Measurements from ENCODE around the gene UNC93A.
"Not testable (repeated sequence)": the region's sequence is repeated elsewhere in the genome, so short reads cannot be mapped to it uniquely, and the experiment has no call there.

UNC93A gene

DNA sequence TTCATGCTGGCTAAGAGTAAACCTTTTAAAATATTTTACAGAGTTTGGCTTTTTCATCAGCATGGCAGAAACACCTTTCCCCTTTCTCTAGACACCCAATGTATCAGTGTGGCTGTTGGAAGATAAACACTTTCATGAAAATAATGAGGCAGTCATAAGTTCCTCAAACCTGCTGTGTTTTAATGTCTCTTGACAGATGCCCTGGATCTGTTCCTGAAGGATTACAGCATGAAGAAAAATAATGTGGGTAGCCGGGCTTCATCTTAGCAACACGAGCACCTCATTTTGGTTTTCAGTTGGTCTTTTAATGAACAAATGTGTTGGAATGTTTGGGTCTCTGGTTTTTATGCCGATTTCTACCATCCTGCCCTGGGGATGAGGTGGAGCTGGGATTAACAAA lies 45.5 kb upstream of the UNC93A start:
- H3K4me1 Mint-ChIP-seq = peaks cover 39% of the 10 kb centered on the region
- H3K27me3 Mint-ChIP-seq (ENCODE audit: low read depth) = peaks cover 14% of the 10 kb centered on the region
- TF ChIP-seq, protein P1, sequence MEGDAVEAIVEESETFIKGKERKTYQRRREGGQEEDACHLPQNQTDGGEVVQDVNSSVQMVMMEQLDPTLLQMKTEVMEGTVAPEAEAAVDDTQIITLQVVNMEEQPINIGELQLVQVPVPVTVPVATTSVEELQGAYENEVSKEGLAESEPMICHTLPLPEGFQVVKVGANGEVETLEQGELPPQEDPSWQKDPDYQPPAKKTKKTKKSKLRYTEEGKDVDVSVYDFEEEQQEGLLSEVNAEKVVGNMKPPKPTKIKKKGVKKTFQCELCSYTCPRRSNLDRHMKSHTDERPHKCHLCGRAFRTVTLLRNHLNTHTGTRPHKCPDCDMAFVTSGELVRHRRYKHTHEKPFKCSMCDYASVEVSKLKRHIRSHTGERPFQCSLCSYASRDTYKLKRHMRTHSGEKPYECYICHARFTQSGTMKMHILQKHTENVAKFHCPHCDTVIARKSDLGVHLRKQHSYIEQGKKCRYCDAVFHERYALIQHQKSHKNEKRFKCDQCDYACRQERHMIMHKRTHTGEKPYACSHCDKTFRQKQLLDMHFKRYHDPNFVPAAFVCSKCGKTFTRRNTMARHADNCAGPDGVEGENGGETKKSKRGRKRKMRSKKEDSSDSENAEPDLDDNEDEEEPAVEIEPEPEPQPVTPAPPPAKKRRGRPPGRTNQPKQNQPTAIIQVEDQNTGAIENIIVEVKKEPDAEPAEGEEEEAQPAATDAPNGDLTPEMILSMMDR (IDR thresholded peaks at IDR 0.05; ENCODE audit: unreplicated experiment in 3 of 3) = no peak
- no peaks in the 10 kb centered on the region for H3K36me3 Mint-ChIP-seq (ENCODE audit: low read depth)
- peak overlapping the region in 1 of 3 experiments; percentile 57 for H3K27ac Mint-ChIP-seq
- no peaks in the 10 kb centered on the region for H3K9me3 Mint-ChIP-seq
- no peak overlapping the region for H3K4me3 Mint-ChIP-seq

DNA sequence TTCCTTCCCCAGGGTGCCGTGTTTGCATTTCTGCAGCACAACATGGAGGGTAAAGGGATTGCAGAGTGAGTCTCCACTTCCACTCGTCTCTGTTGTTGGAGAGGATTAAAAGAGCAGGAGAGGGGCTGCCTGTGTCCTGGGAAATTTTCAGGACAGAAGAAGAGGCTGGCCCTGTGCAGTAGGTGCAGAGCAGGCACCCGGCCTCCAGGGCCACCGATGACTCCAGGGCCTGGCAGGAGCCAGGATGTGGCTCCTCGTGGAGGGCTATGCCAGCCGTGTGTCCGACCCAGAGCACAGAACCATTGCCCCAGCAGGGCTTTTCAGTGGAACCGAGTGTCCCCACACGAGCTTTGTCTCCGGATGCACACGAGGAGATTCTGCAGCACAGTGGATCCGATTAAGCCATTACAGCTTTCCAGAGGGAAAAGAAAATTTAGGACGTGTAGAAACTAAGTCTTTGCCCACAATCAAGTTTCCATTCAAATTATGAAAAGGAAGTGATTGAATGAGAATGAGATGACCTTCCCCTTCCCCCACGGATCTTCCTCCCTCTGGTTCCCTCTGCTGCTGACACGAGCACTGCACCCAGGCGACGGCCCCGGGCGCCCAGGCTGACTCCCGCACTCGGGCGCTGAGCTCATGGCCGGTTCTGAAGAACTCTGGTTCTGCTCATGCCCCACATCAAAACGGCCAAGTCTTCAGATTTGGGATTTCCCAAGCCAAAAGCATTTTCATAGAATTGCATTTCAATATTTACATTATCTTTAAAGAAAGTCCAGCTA lies 43.1 kb upstream of the UNC93A start:
- Mint-ChIP-seq H3K27me3 (ENCODE audit: low read depth) (peaks cover 9% of the 10 kb centered on the region), H3K36me3 (ENCODE audit: low read depth) (no peaks in the 10 kb centered on the region), H3K27ac (no peak overlapping the region), H3K9me3 (no peaks in the 10 kb centered on the region), H3K4me3 (no peak overlapping the region), H3K4me1 (peaks cover 21% of the 10 kb centered on the region)
- TF ChIP-seq, protein P1 (IDR thresholded peaks at IDR 0.05; ENCODE audit: unreplicated experiment in 3 of 3) = peak in 1 of 3 experiments; percentile 12

DNA sequence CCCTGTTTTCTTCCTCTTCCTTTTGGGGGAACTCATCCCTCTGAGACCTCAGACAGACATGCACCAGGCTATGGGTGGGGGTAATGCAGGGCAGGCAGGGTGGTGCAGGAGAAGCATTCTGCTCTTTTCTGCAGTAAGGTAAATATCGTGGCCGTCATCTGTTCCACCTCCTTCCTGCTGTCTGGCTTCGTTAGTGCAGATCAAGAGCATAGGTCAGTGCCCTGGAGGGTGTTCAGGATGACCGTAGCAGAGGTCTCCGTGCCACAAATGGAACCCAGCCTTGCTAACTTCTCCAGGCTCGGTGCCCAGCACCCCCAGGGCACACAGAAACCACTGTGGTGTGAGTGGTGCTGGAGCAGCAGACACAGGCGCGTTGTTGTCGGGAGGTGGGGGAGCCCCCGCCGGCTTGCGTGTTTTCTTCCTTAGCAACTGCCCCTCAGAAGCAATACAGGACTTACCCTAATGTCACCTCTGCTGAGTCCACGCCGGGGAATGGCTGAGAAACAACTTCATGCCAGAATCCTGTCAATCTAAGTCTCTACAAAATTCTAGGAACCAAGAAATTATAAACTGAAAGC lies 42.1 kb upstream of the UNC93A start:
- not testable (repeated sequence) for H3K9me3 Mint-ChIP-seq; H3K27me3 Mint-ChIP-seq (ENCODE audit: low read depth); H3K4me3 Mint-ChIP-seq; H3K27ac Mint-ChIP-seq; H3K36me3 Mint-ChIP-seq (ENCODE audit: low read depth)
- H3K4me1 Mint-ChIP-seq = peaks cover 18% of the 10 kb centered on the region

DNA sequence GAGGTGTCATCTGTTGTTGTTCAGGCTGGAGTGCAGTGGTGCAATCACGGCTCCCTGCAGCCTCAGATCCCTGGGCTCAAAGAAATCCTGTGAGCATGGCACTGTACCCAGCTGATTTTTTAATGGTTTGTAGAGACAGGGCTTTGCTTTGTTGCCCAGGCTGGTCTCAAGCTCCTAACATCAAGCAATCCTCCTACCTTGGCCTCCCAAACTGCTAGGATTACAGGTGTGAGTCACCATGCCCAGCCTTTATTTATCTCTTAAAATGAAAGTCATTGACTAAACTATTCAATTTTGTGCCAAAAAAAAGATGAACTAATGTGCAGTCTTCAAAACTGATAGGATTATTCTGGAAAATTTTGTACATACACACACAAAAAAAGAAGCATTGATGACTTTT lies 38.8 kb upstream of the UNC93A start:
- Mint-ChIP-seq H3K36me3 (ENCODE audit: low read depth) (no peaks in the 10 kb centered on the region), H3K9me3 (peaks cover 11% of the 10 kb centered on the region), H3K27ac (no peak overlapping the region), H3K4me1 (no peaks in the 10 kb centered on the region), H3K27me3 (ENCODE audit: low read depth) (no peaks in the 10 kb centered on the region), H3K4me3 (no peak overlapping the region)
- TF ChIP-seq, protein P1 (IDR thresholded peaks at IDR 0.05; ENCODE audit: unreplicated experiment in 3 of 3) = no peak

DNA sequence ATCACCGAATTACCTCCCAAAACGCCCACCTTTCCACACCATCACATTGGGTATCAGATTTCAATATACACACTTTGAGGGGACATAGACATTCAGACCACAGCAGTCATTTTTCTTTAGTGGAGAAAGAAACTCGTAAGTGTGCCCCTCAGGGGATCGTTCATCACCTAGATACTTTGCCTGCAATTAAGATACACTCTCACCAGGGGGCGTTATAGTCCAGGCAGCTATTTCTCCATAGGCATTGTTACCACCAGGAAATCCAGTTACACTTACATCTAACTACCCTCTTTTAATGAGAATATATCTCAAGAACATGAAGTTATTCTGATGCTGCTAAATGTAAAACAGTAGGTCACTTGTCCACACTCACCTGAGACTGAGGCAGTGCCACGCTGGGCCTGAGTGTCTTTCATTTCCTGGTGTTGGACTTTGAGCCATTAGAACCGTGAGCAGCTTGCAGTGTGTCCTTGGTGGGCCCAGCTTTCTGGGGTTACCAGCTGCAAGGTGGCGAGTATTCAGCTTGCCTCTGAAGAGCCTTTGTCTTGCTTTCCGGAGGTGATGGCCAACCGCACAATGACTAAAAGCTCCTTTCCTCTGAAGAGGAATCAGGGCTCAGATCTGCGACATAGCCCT lies 35.1 kb upstream of the UNC93A start:
- no peak overlapping the region for H3K27ac Mint-ChIP-seq
- H3K27me3 Mint-ChIP-seq (ENCODE audit: low read depth) = no peaks in the 10 kb centered on the region
- H3K4me3 Mint-ChIP-seq = no peak overlapping the region
- H3K9me3 Mint-ChIP-seq = peaks cover 22% of the 10 kb centered on the region
- H3K36me3 Mint-ChIP-seq (ENCODE audit: low read depth) = peaks cover 6% of the 10 kb centered on the region
- H3K4me1 Mint-ChIP-seq = no peaks in the 10 kb centered on the region
- TF ChIP-seq, protein P1 (IDR thresholded peaks at IDR 0.05; ENCODE audit: unreplicated experiment in 3 of 3) = no peak

DNA sequence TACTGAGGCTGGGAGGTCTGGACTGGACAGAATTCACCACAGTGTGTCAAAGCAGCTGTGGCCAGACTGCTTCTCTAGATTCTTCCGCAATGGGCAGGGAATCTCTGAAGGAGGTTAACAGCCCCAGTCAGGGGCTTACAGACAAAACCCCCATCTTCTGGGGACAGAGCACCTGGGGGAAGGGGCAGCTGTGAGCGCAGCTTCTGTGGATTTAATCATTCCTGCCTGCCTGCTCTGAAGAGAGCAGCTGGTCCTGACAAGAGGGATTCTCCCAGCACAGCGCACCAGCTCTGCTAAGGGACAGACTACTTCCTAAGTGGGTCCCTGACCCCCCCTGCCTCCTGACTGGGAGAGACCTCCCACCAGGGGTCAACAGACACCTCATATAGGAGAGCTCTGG lies 32.5 kb upstream of the UNC93A start:
- Mint-ChIP-seq H3K27ac (no peak overlapping the region), H3K4me3 (no peak overlapping the region), H3K9me3 (peaks cover 33% of the 10 kb centered on the region), H3K36me3 (ENCODE audit: low read depth) (peaks cover 6% of the 10 kb centered on the region), H3K4me1 (no peaks in the 10 kb centered on the region), H3K27me3 (ENCODE audit: low read depth) (no peaks in the 10 kb centered on the region)
- TF ChIP-seq, protein P1 (IDR thresholded peaks at IDR 0.05; ENCODE audit: unreplicated experiment in 3 of 3) = no peak

DNA sequence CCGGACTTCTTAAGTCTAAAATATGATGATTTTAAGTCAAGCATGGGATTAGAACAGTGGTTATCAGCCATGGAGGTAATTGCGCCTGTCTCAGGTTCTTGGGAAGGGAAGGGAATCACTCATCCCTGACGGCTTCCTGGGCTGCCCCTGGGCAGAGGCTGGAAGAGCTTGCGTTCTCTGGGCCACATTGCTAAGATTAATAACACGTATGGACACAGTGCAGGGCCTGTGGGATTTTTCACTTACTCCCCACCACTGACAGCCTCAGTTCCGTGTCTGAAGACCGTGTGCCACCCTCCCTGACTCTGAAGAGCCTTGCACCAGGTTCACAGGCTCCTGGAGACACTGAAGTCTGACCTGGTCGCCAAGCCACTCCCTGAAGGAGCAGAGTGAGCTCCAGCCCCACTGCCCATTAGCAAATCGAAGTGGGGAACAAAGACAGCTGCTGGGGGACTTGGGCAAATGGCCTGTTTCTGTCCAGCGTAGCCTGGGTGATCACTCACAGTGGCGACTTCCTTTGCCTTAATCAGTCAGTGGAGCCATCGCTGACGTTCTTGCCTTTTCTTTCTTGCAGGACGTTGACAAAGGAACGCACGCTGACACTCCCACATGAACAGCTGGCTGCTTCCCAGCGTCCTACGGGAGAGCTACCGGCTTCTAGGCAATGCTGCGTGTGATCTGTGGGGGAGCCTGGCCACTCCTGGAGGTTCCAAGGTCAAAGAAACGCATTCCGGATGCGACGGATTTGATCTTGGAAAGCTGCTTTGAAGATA lies 24.9 kb upstream of the UNC93A start:
- Mint-ChIP-seq H3K9me3 (peaks cover 15% of the 10 kb centered on the region), H3K27ac (peak overlapping the region; percentile 28 to 73 (median 49)), H3K4me3 (peak overlapping the region in 1 of 3 experiments; percentile 28), H3K27me3 (ENCODE audit: low read depth) (peaks cover 29% of the 10 kb centered on the region), H3K4me1 (peaks cover 23% of the 10 kb centered on the region)
- not testable (repeated sequence) for H3K36me3 Mint-ChIP-seq (ENCODE audit: low read depth)
